SKM-1 treated with dmso at 0.1 percent for 144 hours (cell line): ENCODE measurements around the gene CRYBG3.

ENCODE experiments used
- DNase-seq: peaks from one replicate; lab custom pipeline; 2025; ENCODE audit not compliant: unreplicated experiment; lab: John Stamatoyannopoulos, UW

Gene CRYBG3

GRCh38 chr3:97835761-97836160 lies 13.9 kb downstream of the CRYBG3 start:
- DNase-seq: no peak

DNA sequence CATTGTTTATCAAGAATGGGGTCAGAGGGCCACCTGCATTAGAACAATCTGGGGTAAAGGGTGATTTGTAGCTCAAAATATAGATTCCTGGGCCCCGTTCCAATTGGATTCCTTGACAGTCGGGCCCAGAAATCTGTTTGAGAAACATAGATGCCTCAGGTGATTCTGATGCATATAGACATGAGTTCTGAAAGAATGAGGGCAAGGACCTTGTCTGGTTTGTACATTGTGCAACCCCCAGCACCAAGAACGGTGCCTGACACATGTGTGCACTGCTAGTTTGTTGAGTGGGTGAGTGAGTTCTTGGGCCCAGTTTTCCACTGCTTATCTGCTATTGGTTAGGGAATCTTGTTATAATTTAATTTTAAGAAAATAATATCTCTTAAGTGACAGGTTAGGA lies 16.6 kb downstream of the CRYBG3 start:
- no peak for DNase-seq

GRCh38 chr3:97839944-97840343 lies 18.1 kb downstream of the CRYBG3 start:
- DNase-seq: no peak

GRCh38 chr3:97841304-97841703 lies 19.5 kb downstream of the CRYBG3 start:
- no peak for DNase-seq

- DNase-seq: no peak
Measured at GRCh38 chr3:97841956-97842355, 20.1 kb downstream of the CRYBG3 start.

- no peak for DNase-seq
Measured at GRCh38 chr3:97848779-97849178, 27.0 kb downstream of the CRYBG3 start.

DNA sequence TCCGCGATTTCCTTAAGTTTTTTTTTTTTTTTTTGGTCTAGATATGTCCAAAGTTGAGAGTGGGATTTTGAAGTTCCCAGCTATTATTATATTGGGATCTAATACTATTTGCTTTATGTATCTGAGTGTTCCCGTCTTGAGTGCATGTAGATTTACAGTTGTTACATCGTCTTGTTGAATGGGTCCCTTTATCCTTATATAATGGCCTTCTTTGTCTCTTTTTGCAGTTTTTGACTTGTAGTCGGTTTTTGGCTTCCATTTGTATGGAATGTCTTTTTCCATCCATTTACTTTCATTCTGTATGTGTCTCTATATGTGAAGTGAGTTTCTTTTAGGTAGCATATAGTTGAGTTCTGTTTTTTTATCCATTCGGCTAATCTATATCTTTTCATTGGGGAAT lies 35.6 kb downstream of the CRYBG3 start:
- no peak for DNase-seq

DNA sequence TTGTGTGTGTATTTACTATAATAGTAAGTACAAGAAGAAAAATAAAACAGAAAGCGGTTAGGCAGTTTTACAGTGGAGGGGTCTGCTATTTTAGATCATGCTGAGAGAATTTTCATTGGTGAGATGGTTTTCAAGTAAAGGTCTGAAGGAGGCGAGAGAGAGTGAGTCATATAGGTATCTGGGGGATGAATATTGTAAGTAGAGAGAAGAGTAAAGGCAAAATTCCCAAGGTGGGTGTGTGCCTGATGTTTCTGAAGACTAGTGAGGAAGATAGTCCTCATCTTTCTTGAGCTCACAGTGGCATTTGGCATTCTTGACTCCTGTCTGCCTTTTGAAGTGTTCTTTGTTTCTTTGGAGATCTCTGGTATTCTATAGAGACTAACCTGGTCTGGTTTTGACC lies 38.6 kb downstream of the CRYBG3 start:
- no peak for DNase-seq

DNA sequence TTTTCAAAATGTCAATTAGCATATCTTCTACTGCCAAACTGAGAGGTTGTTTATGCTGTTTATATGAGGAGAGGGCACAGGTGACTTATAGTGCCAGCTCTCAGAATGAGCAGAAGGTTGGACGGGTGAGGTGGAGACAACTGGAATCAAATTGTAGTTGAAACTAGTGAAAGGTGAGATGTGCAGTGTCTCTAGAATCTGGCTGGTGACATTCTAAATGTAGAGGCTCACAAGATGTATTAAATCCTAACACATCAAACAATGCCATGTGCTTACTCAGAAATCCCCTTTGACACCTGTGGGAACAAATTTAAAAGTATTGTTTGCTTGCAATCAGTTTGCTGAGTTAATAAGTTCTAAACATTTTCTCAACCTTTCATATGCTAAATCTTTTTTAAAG lies 40.8 kb downstream of the CRYBG3 start:
- DNase-seq: no peak

GRCh38 chr3:97863031-97863430 lies 41.2 kb downstream of the CRYBG3 start:
- DNase-seq: no peak

DNA sequence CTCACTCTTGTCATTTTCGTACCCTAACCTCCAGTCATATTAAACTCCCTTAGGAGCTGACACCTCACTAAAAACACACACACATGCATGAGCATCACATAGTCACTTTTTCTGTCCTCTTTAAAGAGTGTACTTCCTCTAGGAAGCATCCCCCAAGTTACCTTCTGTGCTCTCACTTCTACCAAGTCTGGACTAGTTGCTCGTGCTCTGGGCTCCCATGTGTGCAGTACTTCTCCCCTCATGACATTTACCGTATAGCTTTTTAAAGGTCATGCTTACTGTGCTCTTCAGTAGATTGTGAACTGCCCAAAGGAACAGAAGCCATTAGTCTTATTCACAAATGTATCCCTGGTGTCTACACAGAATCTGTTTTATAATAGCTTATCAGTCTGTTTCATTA lies 42.0 kb downstream of the CRYBG3 start:
- DNase-seq: no peak

DNA sequence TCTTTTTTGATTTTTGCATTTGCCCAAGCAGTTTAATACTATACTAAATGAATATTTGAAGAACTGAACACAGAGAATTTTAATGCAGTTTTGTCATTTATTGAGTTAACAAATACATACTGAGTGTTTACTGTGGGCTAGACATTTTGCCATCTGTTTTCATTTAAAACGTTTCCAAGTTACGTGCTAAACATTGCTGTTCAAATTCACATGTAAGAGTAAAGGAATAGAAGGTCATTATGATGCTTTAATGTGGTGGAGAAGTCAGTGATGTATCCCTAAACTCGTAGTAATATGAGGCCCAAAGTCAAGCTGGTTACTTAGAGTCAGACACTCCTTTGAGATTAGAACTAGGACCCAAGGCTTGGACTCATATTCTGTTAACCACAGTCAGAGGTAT lies 49.4 kb downstream of the CRYBG3 start:
- no peak for DNase-seq

DNA sequence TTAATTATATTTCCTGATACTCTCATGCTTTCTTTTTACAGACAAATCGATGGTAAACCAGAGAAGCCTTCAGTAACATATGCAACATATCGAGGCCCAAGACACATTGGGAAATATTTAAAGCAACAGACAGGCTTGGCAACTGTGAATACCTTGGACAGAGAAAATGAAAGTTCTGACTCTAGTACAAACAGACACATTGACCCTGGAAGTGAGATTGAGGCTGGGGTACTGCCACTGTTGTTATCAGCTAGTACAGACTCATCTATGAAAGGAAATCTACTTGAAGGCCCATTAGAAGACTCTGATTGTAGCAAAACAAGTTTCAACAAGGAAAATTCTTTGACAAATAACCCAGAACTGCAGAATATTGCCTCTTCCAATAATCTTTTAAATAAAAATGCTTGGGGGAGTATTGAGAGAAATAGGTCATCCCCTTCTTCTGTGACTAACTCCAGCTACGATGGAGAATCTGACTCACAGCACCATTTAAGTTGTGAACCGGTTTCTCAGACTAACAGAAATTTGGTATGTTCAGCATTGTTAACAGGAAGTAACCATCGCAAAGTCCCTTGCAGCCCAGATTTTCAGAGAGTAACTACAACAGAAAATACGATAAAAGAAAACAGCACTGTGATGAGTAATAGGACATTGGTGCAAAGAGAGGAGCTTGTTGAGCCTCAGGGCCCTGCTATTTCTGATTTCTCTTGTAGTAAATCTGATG lies 50.2 kb downstream of the CRYBG3 start:
- no peak for DNase-seq

- DNase-seq: no peak
Measured at GRCh38 chr3:97872525-97873042, 50.8 kb downstream of the CRYBG3 start.

DNA sequence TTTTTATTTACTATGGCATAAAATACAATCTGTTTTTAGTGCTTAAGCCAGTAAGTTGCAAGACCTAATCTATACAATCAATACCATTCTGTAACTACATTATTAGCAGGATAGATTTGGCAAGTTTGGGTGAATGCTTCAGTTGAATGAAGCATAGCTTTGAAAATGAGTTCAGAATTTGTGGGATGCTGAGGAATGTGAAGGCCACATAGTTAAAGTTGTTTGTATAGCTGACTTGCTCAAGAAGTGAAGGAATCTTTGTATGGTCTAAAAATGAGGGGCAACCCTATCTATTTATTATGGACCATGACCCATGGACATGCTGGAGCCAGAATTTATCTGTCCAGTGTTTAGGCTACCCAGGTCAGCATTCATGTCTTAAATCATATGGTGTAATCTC lies 58.5 kb downstream of the CRYBG3 start:
- DNase-seq: no peak

- DNase-seq: no peak
Measured at GRCh38 chr3:97882975-97883598, 61.3 kb downstream of the CRYBG3 start.

GRCh38 chr3:97883736-97884135 lies 61.9 kb downstream of the CRYBG3 start:
- no peak for DNase-seq

GRCh38 chr3:97884586-97885123 lies 62.8 kb downstream of the CRYBG3 start:
- DNase-seq: no peak

GRCh38 chr3:97885931-97886824 lies 64.4 kb downstream of the CRYBG3 start:
- no peak for DNase-seq

DNA sequence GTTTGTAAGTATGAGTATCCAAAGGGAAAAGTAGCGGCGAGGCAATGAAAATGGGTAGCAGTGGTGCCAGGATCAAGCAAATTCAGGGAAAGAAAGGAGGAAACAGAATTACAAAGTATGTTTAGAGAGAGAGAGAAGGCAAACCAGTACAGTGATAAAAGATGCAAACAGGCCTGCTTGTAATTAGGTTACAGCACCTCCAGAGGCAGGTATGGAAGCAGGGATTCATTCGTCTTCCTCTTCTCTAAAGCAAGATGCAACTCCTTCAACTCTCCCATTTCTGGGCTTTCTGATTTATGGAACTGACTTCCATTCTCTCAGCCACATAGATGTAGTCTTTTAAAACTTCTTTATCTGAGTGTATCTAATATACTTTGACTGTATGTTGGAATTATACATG lies 68.0 kb downstream of the CRYBG3 start:
- DNase-seq: no peak

- DNase-seq: no peak
Measured at GRCh38 chr3:97892852-97893251, 71.0 kb downstream of the CRYBG3 start.
